Stimulated activated CD4-positive, alpha-beta T cell treated with anti-CD3 and anti-CD28 coated beads, TNF-alpha, amount 100 ng/mL, for 48 hours (primary cell): ENCODE results near the gene HUNK.

Experiments
- DNase-seq, 3 donors: peaks; one replicate each; pipeline ENCODE4 v3.0.0-alpha.2; 2020; ENCODE audit warnings: low read depth in 3 of 3

Gene HUNK

DNA sequence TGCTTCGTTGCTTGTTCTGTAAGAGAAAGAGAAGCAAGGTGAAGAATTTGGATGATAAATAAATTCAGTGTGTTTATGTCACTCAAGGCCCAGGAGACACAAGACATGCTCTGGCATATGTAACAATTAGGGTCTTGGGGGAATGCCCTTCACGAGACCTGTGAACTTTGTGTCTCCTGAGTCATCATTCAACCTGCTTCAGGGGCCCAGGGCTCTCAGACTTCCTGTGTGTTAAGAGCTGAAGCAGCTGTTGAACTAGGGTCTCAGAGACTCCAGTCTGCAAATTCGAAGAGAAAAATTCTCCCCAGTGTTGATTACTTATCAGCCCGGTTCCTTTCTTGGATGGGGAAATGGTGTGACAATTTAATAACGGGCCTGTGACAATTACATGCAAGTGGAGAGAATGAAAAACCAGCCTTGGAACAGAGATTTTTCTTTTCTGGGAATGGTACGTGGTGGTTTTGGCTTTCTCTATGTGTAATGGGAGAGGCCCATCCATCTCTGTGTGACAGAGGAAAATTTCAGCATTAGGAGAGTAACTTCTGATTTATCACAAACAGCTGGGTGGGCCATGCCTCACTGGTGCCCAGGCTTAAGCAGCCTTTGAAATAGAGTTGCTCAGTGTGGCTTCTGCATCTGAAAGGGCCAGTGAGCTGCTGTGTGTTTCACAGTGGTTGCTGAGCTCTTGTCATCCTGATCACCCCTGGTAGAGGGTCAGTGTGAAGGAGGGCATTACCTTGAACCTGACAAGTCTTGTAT lies 22.4 kb downstream of the HUNK start:
- no peak for DNase-seq

GRCh38 chr21:31896019-31896418 lies 23.2 kb downstream of the HUNK start:
- DNase-seq = no peak

GRCh38 chr21:31897311-31897710 lies 24.5 kb downstream of the HUNK start:
- DNase-seq = no peak

- no peak for DNase-seq
Measured at GRCh38 chr21:31898933-31899630, 26.3 kb downstream of the HUNK start.

GRCh38 chr21:31900121-31900895 lies 27.5 kb downstream of the HUNK start:
- no peak for DNase-seq

GRCh38 chr21:31901315-31901714 lies 28.5 kb downstream of the HUNK start:
- DNase-seq = no peak

- no peak for DNase-seq
Measured at GRCh38 chr21:31902438-31902837, 29.6 kb downstream of the HUNK start.

DNA sequence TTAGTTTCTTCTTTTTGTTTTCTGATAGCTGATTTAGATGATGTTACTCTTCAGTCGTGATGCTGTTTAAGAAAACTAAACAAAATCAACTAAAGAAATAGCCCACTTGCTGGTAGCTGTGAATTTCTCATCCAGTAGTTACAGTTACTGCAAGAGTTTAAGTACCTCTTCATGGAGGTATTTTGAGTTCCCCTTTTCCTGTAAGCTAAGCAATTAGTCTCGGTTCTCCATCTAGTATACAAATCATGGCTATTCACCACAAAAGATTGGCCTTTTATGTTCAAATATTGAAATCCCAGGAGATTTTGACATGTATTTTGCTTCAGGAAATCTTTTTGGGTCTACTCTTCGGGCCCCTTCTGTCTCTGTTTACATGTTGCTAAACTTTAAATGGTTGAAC lies 31.1 kb downstream of the HUNK start:
- no peak for DNase-seq

DNA sequence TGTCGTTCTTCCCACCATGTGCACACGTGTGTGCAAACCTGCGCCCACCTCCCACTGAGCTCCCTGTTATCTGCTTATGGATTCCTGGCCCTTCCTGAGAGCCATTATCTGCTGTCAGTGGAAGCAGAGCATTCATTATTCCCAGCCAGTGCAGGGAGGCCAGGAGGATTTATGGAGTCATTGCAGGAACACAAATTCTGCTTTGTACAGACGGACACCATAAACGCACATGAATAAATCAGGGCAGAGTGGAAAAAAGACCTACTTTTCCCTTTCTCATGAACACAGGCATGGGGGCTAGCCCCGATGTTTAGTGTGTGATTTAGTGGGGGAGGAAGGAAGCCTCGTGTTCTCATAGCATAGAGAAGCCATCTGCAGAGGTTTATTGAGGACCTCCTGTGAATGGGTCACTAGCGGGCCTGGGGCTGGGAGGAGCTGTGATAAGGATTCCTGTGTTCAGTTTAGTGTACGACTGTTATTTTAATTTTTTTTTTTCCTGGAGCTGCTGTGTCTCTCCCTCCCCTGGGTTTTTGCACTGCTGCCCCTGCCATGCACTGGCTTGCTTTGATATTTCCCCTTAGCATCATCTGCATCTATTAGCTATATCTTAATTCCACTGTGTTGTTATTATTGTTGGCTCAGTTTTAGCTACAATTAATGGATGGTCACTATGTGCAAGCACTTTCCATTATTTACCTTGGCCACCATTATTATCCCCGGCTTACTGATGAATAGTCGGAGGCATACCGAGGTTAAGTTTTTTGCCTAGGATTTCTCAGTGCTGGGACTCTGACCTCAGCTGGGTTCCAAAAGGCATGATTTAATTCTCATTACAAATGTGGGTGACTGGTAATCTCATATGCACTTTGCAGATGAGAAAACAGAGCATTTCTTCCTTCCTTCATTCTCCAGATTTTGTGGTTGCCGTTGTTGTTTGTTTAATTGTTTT lies 33.0 kb downstream of the HUNK start:
- no peak for DNase-seq

DNA sequence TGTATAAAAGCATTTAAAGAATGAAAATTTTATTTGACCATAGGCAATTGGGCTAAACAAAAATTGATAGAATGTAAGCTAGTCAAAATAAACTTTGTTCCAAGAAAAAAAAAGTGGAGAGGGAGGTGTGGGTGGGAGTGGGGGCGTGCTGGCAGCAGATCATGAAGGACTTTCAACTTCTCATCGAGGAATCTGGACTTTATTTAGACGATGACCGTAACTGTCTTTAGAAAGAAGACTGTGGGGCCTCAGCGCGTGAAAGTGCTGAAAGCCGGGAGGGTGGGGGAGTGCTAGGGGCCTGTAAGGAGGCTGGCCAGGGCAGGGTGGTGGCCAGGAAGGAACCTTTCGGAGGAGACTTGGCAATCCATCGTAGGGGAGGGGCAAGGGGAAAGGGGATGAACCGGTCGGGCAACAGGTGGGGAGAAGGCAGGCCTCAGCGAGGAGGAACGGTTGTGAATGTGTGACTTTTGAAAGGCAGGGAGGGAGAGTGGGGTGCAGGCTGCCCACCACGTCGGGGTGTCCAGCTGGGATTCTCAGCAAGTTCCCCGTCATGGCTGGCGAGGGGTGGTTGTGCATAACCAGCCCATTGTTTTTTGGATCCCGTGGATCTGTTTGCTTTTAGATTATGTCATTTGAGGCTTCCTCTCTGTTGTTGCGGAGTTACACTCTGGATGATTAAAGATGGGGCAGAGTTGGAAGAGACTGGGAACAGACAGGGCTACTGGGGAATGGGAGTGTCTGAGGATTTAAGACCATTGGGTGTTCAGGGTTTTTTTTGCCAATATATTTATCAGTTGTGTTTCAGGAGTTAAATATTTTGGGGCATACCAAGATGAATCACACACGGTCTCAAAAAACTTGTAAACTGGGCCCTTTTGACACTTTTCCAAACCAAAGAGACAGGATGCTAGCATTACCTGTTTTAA lies 35.5 kb downstream of the HUNK start:
- no peak for DNase-seq

- DNase-seq = no peak
Measured at GRCh38 chr21:31909153-31910073, 36.6 kb downstream of the HUNK start.

GRCh38 chr21:31910074-31910470 lies 37.3 kb downstream of the HUNK start:
- no peak for DNase-seq

GRCh38 chr21:31911138-31911907 lies 38.5 kb downstream of the HUNK start:
- DNase-seq = no peak

DNA sequence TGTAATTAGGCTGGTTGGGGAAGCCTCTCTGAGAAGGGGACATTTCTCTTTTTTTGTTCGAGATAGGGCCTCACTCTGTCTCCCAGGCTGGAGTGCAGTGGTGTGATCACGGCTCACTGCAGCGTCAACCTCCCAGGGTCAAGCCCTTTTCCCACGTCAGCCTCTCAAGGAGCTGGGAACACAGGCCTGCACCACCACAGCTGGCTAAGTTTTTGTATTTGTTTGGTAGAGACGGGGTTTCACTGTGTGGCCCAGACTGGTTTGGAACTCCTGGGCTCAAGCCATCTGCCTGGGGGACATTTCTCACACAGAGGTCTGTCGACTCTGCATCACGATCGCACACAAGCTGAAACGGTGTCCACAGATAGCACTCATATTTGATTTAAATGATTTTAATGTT lies 39.7 kb downstream of the HUNK start:
- DNase-seq = no peak

DNA sequence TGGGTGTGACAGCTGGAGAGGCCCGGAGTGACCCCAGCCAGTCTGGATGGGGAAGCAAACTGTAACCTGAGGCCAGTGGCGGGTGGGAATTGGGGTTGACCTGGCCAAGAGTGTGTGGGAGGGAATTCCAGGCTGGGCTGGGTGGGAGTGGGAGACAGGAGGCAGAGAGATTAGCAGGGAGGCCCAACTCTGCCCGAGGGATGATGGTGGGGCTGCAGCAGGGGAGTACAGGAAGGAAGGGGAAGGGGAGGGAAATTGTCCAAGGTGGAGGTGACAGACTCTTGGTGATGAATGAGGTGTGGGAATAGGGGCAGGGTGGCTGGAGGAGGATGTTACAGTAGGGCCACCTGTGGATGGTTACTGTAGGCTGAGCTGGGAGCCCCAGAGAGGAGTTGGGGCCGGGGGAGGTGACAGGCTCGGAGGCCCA lies 40.4 kb downstream of the HUNK start:
- DNase-seq = no peak

DNA sequence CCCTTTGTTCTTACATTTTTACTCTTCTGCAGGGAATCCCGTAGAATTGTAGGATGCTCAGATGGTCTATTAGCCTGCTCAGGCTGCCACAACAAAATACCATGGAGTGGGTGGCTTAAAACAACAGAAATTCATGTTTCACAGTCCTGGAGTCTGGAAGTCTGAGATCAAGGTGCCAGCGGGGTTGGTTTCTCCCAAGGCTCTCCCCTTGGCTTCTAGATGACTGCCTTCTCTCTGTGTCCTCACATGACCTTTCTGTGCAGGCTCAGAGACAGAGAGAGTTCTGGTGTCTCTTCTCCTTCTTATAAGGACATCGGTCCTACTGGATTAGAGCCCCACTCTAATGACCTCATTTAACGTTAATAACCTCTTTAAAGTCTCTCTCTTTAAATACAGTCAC lies 41.7 kb downstream of the HUNK start:
- no peak for DNase-seq

DNA sequence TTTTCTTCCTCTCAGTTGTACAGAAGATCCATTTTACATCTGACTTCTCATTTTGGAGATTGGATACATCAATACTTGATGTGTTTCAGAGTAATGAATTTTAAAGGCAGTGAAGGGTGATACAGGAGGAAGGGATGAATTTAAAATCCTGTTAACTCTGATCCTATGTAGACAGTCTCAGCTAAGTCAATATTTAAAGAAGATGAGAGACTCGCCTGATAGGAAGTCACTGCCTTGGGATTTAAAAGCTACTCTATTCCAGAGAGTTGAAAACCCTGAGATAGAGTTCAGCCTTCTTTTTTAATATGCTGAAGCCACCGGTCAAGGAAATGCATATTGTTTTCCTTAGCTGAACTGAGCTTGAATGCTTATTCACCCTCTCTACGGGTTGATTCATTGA lies 42.7 kb downstream of the HUNK start:
- no peak for DNase-seq

GRCh38 chr21:31917108-31917507 lies 44.3 kb downstream of the HUNK start:
- no peak for DNase-seq
